Activated T-helper 17 cell treated with anti-CD3 and anti-CD28 coated beads, Interleukin-2, amount 50 U/mL, for 72 hours (primary cell): ENCODE results near the gene NRCAM. TPM values are rescaled to one million over a fixed set of nuclear protein-coding genes. Genes with fewer than 3 reads are reported as not detected.
A peak's percentile ranks its signal among the peaks of the same experiment; 100 is the strongest.

Experiments used
- ATAC-seq: fragments of 150-1000 bp; cut with Tn5 transposase; replicated peaks from 2 replicates; pipeline ENCODE4 v1.10.0; 2021; ENCODE audit warnings: mild to moderate bottlenecking, moderate library complexity
- H3K27ac Mint-ChIP-seq: one replicate; pipeline ENCODE4 v1.8.0; 2022; ENCODE audit warnings: mixed read lengths
- H3K27me3 Mint-ChIP-seq: one replicate; pipeline ENCODE4 v1.8.0; 2022; ENCODE audit warnings: mixed read lengths
- H3K36me3 Mint-ChIP-seq: one replicate; pipeline ENCODE4 v1.8.0; 2022; ENCODE audit warnings: low read depth, mild to moderate bottlenecking, mixed read lengths
- H3K4me1 Mint-ChIP-seq: one replicate; pipeline ENCODE4 v1.8.0; 2022; ENCODE audit warnings: mixed read lengths
- H3K4me3 Mint-ChIP-seq: one replicate; pipeline ENCODE4 v1.8.0; 2022; ENCODE audit warnings: mild to moderate bottlenecking, mixed read lengths
- H3K9me3 Mint-ChIP-seq: one replicate; pipeline ENCODE4 v1.8.0; 2022; ENCODE audit warnings: mixed read lengths
- total RNA-seq, 2 donors: library from RNA; stranded (reverse); gene quantifications; one replicate each; pipeline ENCODE4 v1.2.3, GENCODE V29; 2022

NRCAM gene
- total RNA-seq, 2 donors from 2014 or later = not detected

GRCh38 chr7:108251700-108252099 is 204.5 kb downstream of the NRCAM start:
- no peaks in the 10 kb centered on the region for H3K36me3 Mint-ChIP-seq
- H3K27me3 Mint-ChIP-seq = no peaks in the 10 kb centered on the region
- H3K9me3 Mint-ChIP-seq = no peaks in the 10 kb centered on the region
- no peaks in the 10 kb centered on the region for H3K4me1 Mint-ChIP-seq
- H3K27ac Mint-ChIP-seq = no peak overlapping the region
- ATAC-seq = no peak
- H3K4me3 Mint-ChIP-seq = no peak overlapping the region

- no peak overlapping the region for H3K27ac Mint-ChIP-seq
- H3K9me3 Mint-ChIP-seq = no peaks in the 10 kb centered on the region
- H3K4me1 Mint-ChIP-seq = no peaks in the 10 kb centered on the region
- no peaks in the 10 kb centered on the region for H3K36me3 Mint-ChIP-seq
- H3K27me3 Mint-ChIP-seq = no peaks in the 10 kb centered on the region
- ATAC-seq = no peak
- H3K4me3 Mint-ChIP-seq = no peak overlapping the region
These were observed 206.8 kb downstream of the NRCAM start for GRCh38 chr7:108249453-108249852.

- ATAC-seq = no peak
- H3K4me1 Mint-ChIP-seq = no peaks in the 10 kb centered on the region
- H3K9me3 Mint-ChIP-seq = no peaks in the 10 kb centered on the region
- no peak overlapping the region for H3K4me3 Mint-ChIP-seq
- H3K27me3 Mint-ChIP-seq = no peaks in the 10 kb centered on the region
- no peak overlapping the region for H3K27ac Mint-ChIP-seq
- H3K36me3 Mint-ChIP-seq = no peaks in the 10 kb centered on the region
These were observed 207.4 kb downstream of the NRCAM start for GRCh38 chr7:108248821-108249220.

GRCh38 chr7:108248418-108248817 is 207.8 kb downstream of the NRCAM start:
- no peaks in the 10 kb centered on the region for H3K4me1 Mint-ChIP-seq
- no peaks in the 10 kb centered on the region for H3K9me3 Mint-ChIP-seq
- ATAC-seq = no peak
- no peaks in the 10 kb centered on the region for H3K27me3 Mint-ChIP-seq
- H3K4me3 Mint-ChIP-seq = no peak overlapping the region
- H3K36me3 Mint-ChIP-seq = no peaks in the 10 kb centered on the region
- H3K27ac Mint-ChIP-seq = no peak overlapping the region

- no peak overlapping the region for H3K27ac Mint-ChIP-seq
- H3K27me3 Mint-ChIP-seq = peaks cover 4% of the 10 kb centered on the region
- no peaks in the 10 kb centered on the region for H3K9me3 Mint-ChIP-seq
- ATAC-seq = no peak
- no peaks in the 10 kb centered on the region for H3K36me3 Mint-ChIP-seq
- no peaks in the 10 kb centered on the region for H3K4me1 Mint-ChIP-seq
- H3K4me3 Mint-ChIP-seq = no peak overlapping the region
These were observed 208.6 kb downstream of the NRCAM start for GRCh38 chr7:108247614-108248013.

GRCh38 chr7:108246227-108246837 is 209.9 kb downstream of the NRCAM start:
- H3K4me3 Mint-ChIP-seq = no peak overlapping the region
- no peaks in the 10 kb centered on the region for H3K4me1 Mint-ChIP-seq
- peaks cover 4% of the 10 kb centered on the region for H3K27me3 Mint-ChIP-seq
- no peaks in the 10 kb centered on the region for H3K9me3 Mint-ChIP-seq
- peak; percentile 72 for ATAC-seq
- H3K36me3 Mint-ChIP-seq = no peaks in the 10 kb centered on the region
- H3K27ac Mint-ChIP-seq = no peak overlapping the region

GRCh38 chr7:108245523-108246226 is 210.6 kb downstream of the NRCAM start:
- Mint-ChIP-seq H3K27me3 (peaks cover 9% of the 10 kb centered on the region), H3K36me3 (no peaks in the 10 kb centered on the region), H3K4me1 (no peaks in the 10 kb centered on the region), H3K9me3 (no peaks in the 10 kb centered on the region), H3K4me3 (no peak overlapping the region), H3K27ac (no peak overlapping the region)
- no peak for ATAC-seq

- H3K9me3 Mint-ChIP-seq = no peaks in the 10 kb centered on the region
- peaks cover 13% of the 10 kb centered on the region for H3K27me3 Mint-ChIP-seq
- no peak for ATAC-seq
- no peaks in the 10 kb centered on the region for H3K4me1 Mint-ChIP-seq
- H3K4me3 Mint-ChIP-seq = no peak overlapping the region
- H3K27ac Mint-ChIP-seq = no peak overlapping the region
- no peaks in the 10 kb centered on the region for H3K36me3 Mint-ChIP-seq
These were observed 212.1 kb downstream of the NRCAM start for GRCh38 chr7:108244110-108244509.

GRCh38 chr7:108239501-108240225 is 216.6 kb downstream of the NRCAM start:
- Mint-ChIP-seq H3K4me1 (no peaks in the 10 kb centered on the region), H3K27me3 (peaks cover 17% of the 10 kb centered on the region), H3K36me3 (no peaks in the 10 kb centered on the region), H3K27ac (no peak overlapping the region), H3K4me3 (no peak overlapping the region), H3K9me3 (no peaks in the 10 kb centered on the region)
- ATAC-seq = no peak

- no peak for ATAC-seq
- H3K4me1 Mint-ChIP-seq = no peaks in the 10 kb centered on the region
- no peaks in the 10 kb centered on the region for H3K9me3 Mint-ChIP-seq
- H3K27me3 Mint-ChIP-seq = peaks cover 13% of the 10 kb centered on the region
- no peak overlapping the region for H3K4me3 Mint-ChIP-seq
- H3K27ac Mint-ChIP-seq = no peak overlapping the region
- H3K36me3 Mint-ChIP-seq = no peaks in the 10 kb centered on the region
These were observed 219.4 kb downstream of the NRCAM start for GRCh38 chr7:108236681-108237415.

GRCh38 chr7:108235451-108236061 is 220.7 kb downstream of the NRCAM start:
- Mint-ChIP-seq H3K4me3 (no peak overlapping the region), H3K27ac (no peak overlapping the region), H3K36me3 (no peaks in the 10 kb centered on the region), H3K9me3 (no peaks in the 10 kb centered on the region), H3K4me1 (no peaks in the 10 kb centered on the region), H3K27me3 (peaks cover 10% of the 10 kb centered on the region)
- no peak for ATAC-seq

- Mint-ChIP-seq H3K9me3 (no peaks in the 10 kb centered on the region), H3K36me3 (no peaks in the 10 kb centered on the region), H3K27ac (no peak overlapping the region), H3K4me3 (no peak overlapping the region), H3K4me1 (no peaks in the 10 kb centered on the region), H3K27me3 (peaks cover 16% of the 10 kb centered on the region)
- ATAC-seq = no peak
These were observed 221.2 kb downstream of the NRCAM start for GRCh38 chr7:108234971-108235450.

- no peak overlapping the region for H3K27ac Mint-ChIP-seq
- no peaks in the 10 kb centered on the region for H3K9me3 Mint-ChIP-seq
- H3K27me3 Mint-ChIP-seq = peaks cover 15% of the 10 kb centered on the region
- ATAC-seq = no peak
- H3K36me3 Mint-ChIP-seq = no peaks in the 10 kb centered on the region
- H3K4me3 Mint-ChIP-seq = no peak overlapping the region
- no peaks in the 10 kb centered on the region for H3K4me1 Mint-ChIP-seq
These were observed 222.0 kb downstream of the NRCAM start for GRCh38 chr7:108234281-108234680.

- H3K9me3 Mint-ChIP-seq = no peaks in the 10 kb centered on the region
- no peaks in the 10 kb centered on the region for H3K36me3 Mint-ChIP-seq
- no peak overlapping the region for H3K4me3 Mint-ChIP-seq
- peaks cover 15% of the 10 kb centered on the region for H3K27me3 Mint-ChIP-seq
- no peak for ATAC-seq
- no peak overlapping the region for H3K27ac Mint-ChIP-seq
- H3K4me1 Mint-ChIP-seq = no peaks in the 10 kb centered on the region
These were observed 224.2 kb downstream of the NRCAM start for GRCh38 chr7:108232076-108232475.
